Peyer's patch (tissue), 4 donors: ENCODE data around the gene GRK2.

Source experiments
- POLR2A ChIP-seq, 2 donors: fragments of 450-650 bp; IDR thresholded peaks; one replicate each; pipeline ENCODE4 v1.5.1; 2017; ENCODE audit warnings: antibody characterized with exemption in 2 of 2, mild to moderate bottlenecking in 2 of 2, moderate library complexity in 2 of 2
- TF ChIP-seq, protein P1 (sequence below), 6 experiments: fragments of 450-650 bp in 4 of 6; fragments of 200-600 bp in 2 of 6; sonication (generic) in 1 of 6; IDR thresholded peaks; one replicate each; pipeline ENCODE4 v1.5.1; 2017 to 2019; ENCODE audit warnings: antibody characterized with exemption in 6 of 6, mild to moderate bottlenecking in 3 of 6, moderate library complexity in 1 of 6

DNA sequence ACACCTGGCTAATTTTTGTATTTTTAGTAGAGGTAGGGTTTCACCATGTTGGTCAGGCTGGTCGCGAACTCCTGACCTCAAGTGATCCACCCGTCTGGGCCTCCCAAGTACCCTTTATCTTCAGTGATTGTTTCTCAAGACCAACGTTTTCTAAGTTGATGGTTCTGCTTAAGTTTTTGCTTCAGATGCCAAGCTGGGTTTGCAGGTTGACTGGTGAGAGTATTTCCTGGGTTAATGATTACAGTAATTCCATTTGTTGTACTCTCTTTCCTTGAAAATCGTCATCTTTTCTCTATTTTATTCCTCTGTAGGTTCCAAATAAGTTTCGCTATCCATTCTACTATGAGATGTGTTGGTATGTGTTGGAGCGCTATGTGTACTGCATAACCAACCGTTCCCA, 38.5 kb upstream of the GRK2 start:
- no peak for TF ChIP-seq POLR2A (IDR thresholded peaks at IDR 0.05)
- TF ChIP-seq, protein P1, sequence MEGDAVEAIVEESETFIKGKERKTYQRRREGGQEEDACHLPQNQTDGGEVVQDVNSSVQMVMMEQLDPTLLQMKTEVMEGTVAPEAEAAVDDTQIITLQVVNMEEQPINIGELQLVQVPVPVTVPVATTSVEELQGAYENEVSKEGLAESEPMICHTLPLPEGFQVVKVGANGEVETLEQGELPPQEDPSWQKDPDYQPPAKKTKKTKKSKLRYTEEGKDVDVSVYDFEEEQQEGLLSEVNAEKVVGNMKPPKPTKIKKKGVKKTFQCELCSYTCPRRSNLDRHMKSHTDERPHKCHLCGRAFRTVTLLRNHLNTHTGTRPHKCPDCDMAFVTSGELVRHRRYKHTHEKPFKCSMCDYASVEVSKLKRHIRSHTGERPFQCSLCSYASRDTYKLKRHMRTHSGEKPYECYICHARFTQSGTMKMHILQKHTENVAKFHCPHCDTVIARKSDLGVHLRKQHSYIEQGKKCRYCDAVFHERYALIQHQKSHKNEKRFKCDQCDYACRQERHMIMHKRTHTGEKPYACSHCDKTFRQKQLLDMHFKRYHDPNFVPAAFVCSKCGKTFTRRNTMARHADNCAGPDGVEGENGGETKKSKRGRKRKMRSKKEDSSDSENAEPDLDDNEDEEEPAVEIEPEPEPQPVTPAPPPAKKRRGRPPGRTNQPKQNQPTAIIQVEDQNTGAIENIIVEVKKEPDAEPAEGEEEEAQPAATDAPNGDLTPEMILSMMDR (IDR thresholded peaks at IDR 0.05): no peak
